Measurements from ENCODE around the gene UTP11.

Gene UTP11

GRCh38 chr1:38029081-38029681 lies 16.6 kb downstream of the UTP11 start:
- H4K91ac ChIP-seq (ENCODE audit: low read depth, low read length) = peak overlapping the region; percentile 72
- DNase-seq = no peak
- peak overlapping the region; percentile 12 for H3K14ac ChIP-seq (ENCODE audit: low read length)
- H3K36me3 ChIP-seq (ENCODE audit: control insufficient read depth in 1 of 2, insufficient read depth in 2 of 2, low read length in 2 of 2) = peaks cover 15 to 20% of the 10 kb centered on the region in 2 experiments
- peak overlapping the region; percentile 16 for H3K18ac ChIP-seq (ENCODE audit: low read length)
- peaks cover 17 to 19% of the 10 kb centered on the region in 2 experiments for H3K4me1 ChIP-seq (ENCODE audit: control insufficient read depth in 1 of 2, insufficient read depth in 2 of 2, low read length in 2 of 2)
- H4K12ac ChIP-seq (ENCODE audit: low read depth, low read length) = no peak overlapping the region
- no peak overlapping the region for H3K27ac ChIP-seq (ENCODE audit: low read depth, low read length)
- H3K4ac ChIP-seq (ENCODE audit: low read depth, low read length) = no peak overlapping the region
- H2AK5ac ChIP-seq (ENCODE audit: low read length) = peak overlapping the region; percentile 90
- H3K9ac ChIP-seq (ENCODE audit: low read length) = no peak overlapping the region
- no peak overlapping the region for H2BK120ac ChIP-seq (ENCODE audit: insufficient read depth, low read length, poor library complexity)
- H3K79me1 ChIP-seq (ENCODE audit: low read length) = peaks cover 6% of the 10 kb centered on the region
- no peak overlapping the region for H2AFZ ChIP-seq (ENCODE audit: insufficient read depth, low read length, poor library complexity)
- H4K8ac ChIP-seq (ENCODE audit: low read depth, low read length) = peak overlapping the region; percentile 14
- no peaks in the 10 kb centered on the region for H3K9me3 ChIP-seq (ENCODE audit: insufficient read depth, low read depth, low read length)
- H3K4me3 ChIP-seq (ENCODE audit: low read depth, low read length) = no peak overlapping the region
- H2BK12ac ChIP-seq (ENCODE audit: low read length) = peak overlapping the region; percentile 74
- H3K23ac ChIP-seq (ENCODE audit: low read length) = no peak overlapping the region
- H3K4me2 ChIP-seq (ENCODE audit: low read length) = no peak overlapping the region
- WGBS (ENCODE audit: extremely low coverage, insufficient coverage, insufficient read length) = no CpG with 5 or more reads among the region's 23 CpGs
- no peak overlapping the region for H2BK5ac ChIP-seq (ENCODE audit: low read depth, low read length, poor library complexity)
- H3K79me2 ChIP-seq (ENCODE audit: control insufficient read depth, insufficient read depth, low read length, poor library complexity) = no peaks in the 10 kb centered on the region
- no peaks in the 10 kb centered on the region for H3K27me3 ChIP-seq (ENCODE audit: insufficient read depth, low read length)

GRCh38 chr1:38029685-38030511 lies 17.4 kb downstream of the UTP11 start:
- Histone ChIP-seq H2AK5ac (ENCODE audit: low read length) (peak overlapping the region; percentile 90), H3K4me1 (ENCODE audit: control insufficient read depth in 1 of 2, insufficient read depth in 2 of 2, low read length in 2 of 2) (peaks cover 17 to 19% of the 10 kb centered on the region in 2 experiments), H2BK5ac (ENCODE audit: low read depth, low read length, poor library complexity) (peak overlapping the region; percentile 57), H3K36me3 (ENCODE audit: control insufficient read depth in 1 of 2, insufficient read depth in 2 of 2, low read length in 2 of 2) (peaks cover 14 to 19% of the 10 kb centered on the region in 2 experiments), H2AFZ (ENCODE audit: insufficient read depth, low read length, poor library complexity) (peak overlapping the region; percentile 40), H3K23ac (ENCODE audit: low read length) (no peak overlapping the region), H3K27ac (ENCODE audit: low read depth, low read length) (no peak overlapping the region), H3K4ac (ENCODE audit: low read depth, low read length) (no peak overlapping the region), H2BK120ac (ENCODE audit: insufficient read depth, low read length, poor library complexity) (peak overlapping the region; percentile 59), H4K12ac (ENCODE audit: low read depth, low read length) (peak overlapping the region; percentile 47), H4K8ac (ENCODE audit: low read depth, low read length) (peak overlapping the region; percentile 14), H3K27me3 (ENCODE audit: insufficient read depth, low read length) (no peaks in the 10 kb centered on the region), H2BK12ac (ENCODE audit: low read length) (peak overlapping the region; percentile 74), H3K79me2 (ENCODE audit: control insufficient read depth, insufficient read depth, low read length, poor library complexity) (no peaks in the 10 kb centered on the region), H3K9me3 (ENCODE audit: insufficient read depth, low read depth, low read length) (no peaks in the 10 kb centered on the region), H3K79me1 (ENCODE audit: low read length) (peaks cover 6% of the 10 kb centered on the region), H3K9ac (ENCODE audit: low read length) (no peak overlapping the region), H3K4me3 (ENCODE audit: low read depth, low read length) (no peak overlapping the region), H3K4me2 (ENCODE audit: low read length) (peak overlapping the region; percentile 48), H4K91ac (ENCODE audit: low read depth, low read length) (peak overlapping the region; percentile 72), H3K18ac (ENCODE audit: low read length) (peak overlapping the region; percentile 41), H3K14ac (ENCODE audit: low read length) (peak overlapping the region; percentile 12)
- no CpG with 5 or more reads among the region's 12 CpGs for WGBS (ENCODE audit: extremely low coverage, insufficient coverage, insufficient read length)
- DNase-seq = no peak

- Histone ChIP-seq H3K23ac (ENCODE audit: low read length) (no peak overlapping the region), H4K91ac (ENCODE audit: low read depth, low read length) (peak overlapping the region; percentile 10), H3K4me1 (ENCODE audit: control insufficient read depth in 1 of 2, insufficient read depth in 2 of 2, low read length in 2 of 2) (peaks cover 17 to 19% of the 10 kb centered on the region in 2 experiments), H3K9ac (ENCODE audit: low read length) (no peak overlapping the region), H3K27me3 (ENCODE audit: insufficient read depth, low read length) (no peaks in the 10 kb centered on the region), H2BK120ac (ENCODE audit: insufficient read depth, low read length, poor library complexity) (peak overlapping the region; percentile 18), H3K18ac (ENCODE audit: low read length) (peak overlapping the region; percentile 20), H4K12ac (ENCODE audit: low read depth, low read length) (no peak overlapping the region), H3K27ac (ENCODE audit: low read depth, low read length) (no peak overlapping the region), H2BK5ac (ENCODE audit: low read depth, low read length, poor library complexity) (no peak overlapping the region), H3K4me2 (ENCODE audit: low read length) (no peak overlapping the region), H3K79me1 (ENCODE audit: low read length) (peaks cover 6% of the 10 kb centered on the region), H3K9me3 (ENCODE audit: insufficient read depth, low read depth, low read length) (no peaks in the 10 kb centered on the region), H3K14ac (ENCODE audit: low read length) (no peak overlapping the region), H2AK5ac (ENCODE audit: low read length) (peak overlapping the region; percentile 11), H2AFZ (ENCODE audit: insufficient read depth, low read length, poor library complexity) (no peak overlapping the region), H3K79me2 (ENCODE audit: control insufficient read depth, insufficient read depth, low read length, poor library complexity) (no peaks in the 10 kb centered on the region), H3K36me3 (ENCODE audit: control insufficient read depth in 1 of 2, insufficient read depth in 2 of 2, low read length in 2 of 2) (peaks cover 6 to 9% of the 10 kb centered on the region in 2 experiments), H4K8ac (ENCODE audit: low read depth, low read length) (no peak overlapping the region), H3K4ac (ENCODE audit: low read depth, low read length) (no peak overlapping the region), H2BK12ac (ENCODE audit: low read length) (no peak overlapping the region), H3K4me3 (ENCODE audit: low read depth, low read length) (no peak overlapping the region)
- no CpG with 5 or more reads among the region's 17 CpGs for WGBS (ENCODE audit: extremely low coverage, insufficient coverage, insufficient read length)
- DNase-seq = no peak
Measured at GRCh38 chr1:38030596-38031512, 18.3 kb downstream of the UTP11 start.

- Histone ChIP-seq H2BK5ac (ENCODE audit: low read depth, low read length, poor library complexity) (no peak overlapping the region), H3K18ac (ENCODE audit: low read length) (no peak overlapping the region), H3K4me3 (ENCODE audit: low read depth, low read length) (no peak overlapping the region), H3K4me2 (ENCODE audit: low read length) (no peak overlapping the region), H2BK120ac (ENCODE audit: insufficient read depth, low read length, poor library complexity) (no peak overlapping the region), H3K4me1 (ENCODE audit: control insufficient read depth in 1 of 2, insufficient read depth in 2 of 2, low read length in 2 of 2) (peaks cover 17 to 19% of the 10 kb centered on the region in 2 experiments), H3K79me1 (ENCODE audit: low read length) (peaks cover 6% of the 10 kb centered on the region), H3K9me3 (ENCODE audit: insufficient read depth, low read depth, low read length) (no peaks in the 10 kb centered on the region), H4K12ac (ENCODE audit: low read depth, low read length) (no peak overlapping the region), H3K36me3 (ENCODE audit: control insufficient read depth in 1 of 2, insufficient read depth in 2 of 2, low read length in 2 of 2) (peaks cover under 1 to 5% of the 10 kb centered on the region in 2 experiments), H3K23ac (ENCODE audit: low read length) (no peak overlapping the region), H4K91ac (ENCODE audit: low read depth, low read length) (no peak overlapping the region), H3K27me3 (ENCODE audit: insufficient read depth, low read length) (no peaks in the 10 kb centered on the region), H3K79me2 (ENCODE audit: control insufficient read depth, insufficient read depth, low read length, poor library complexity) (no peaks in the 10 kb centered on the region), H4K8ac (ENCODE audit: low read depth, low read length) (no peak overlapping the region), H2BK12ac (ENCODE audit: low read length) (no peak overlapping the region), H3K9ac (ENCODE audit: low read length) (no peak overlapping the region), H3K14ac (ENCODE audit: low read length) (no peak overlapping the region), H3K4ac (ENCODE audit: low read depth, low read length) (no peak overlapping the region), H3K27ac (ENCODE audit: low read depth, low read length) (no peak overlapping the region), H2AFZ (ENCODE audit: insufficient read depth, low read length, poor library complexity) (no peak overlapping the region), H2AK5ac (ENCODE audit: low read length) (no peak overlapping the region)
- no peak for DNase-seq
- WGBS (ENCODE audit: extremely low coverage, insufficient coverage, insufficient read length) = no CpG with 5 or more reads among the region's 4 CpGs
Measured at GRCh38 chr1:38031513-38031866, 19.0 kb downstream of the UTP11 start.
